ENCODE data around the gene GAL3ST1. TPM values are rescaled to one million over a fixed set of nuclear protein-coding genes. Genes with fewer than 3 reads are reported as not detected.

Gene GAL3ST1
- total RNA-seq, 1 experiment from 2014 or later = 2.1 TPM

Other genes starting within 250 kb of the GAL3ST1 start
- gene TBC1D10A, start 247.7 kb downstream of the GAL3ST1 start, total RNA-seq (2021; ENCODE audit: unreplicated experiment) = 18.6 TPM
- gene SF3A1, start 217.8 kb downstream of the GAL3ST1 start, total RNA-seq (2021; ENCODE audit: unreplicated experiment) = 230 TPM
- gene CCDC157, start 217.7 kb downstream of the GAL3ST1 start, total RNA-seq (2021; ENCODE audit: unreplicated experiment) = 2.1 TPM
- 20.2 TPM for gene RNF215, start 187.3 kb downstream of the GAL3ST1 start, total RNA-seq (2021; ENCODE audit: unreplicated experiment)
- gene SEC14L2, start 177.6 kb downstream of the GAL3ST1 start, total RNA-seq (2021; ENCODE audit: unreplicated experiment) = 33.5 TPM
- 36.1 TPM for gene MTFP1, start 148.9 kb downstream of the GAL3ST1 start, total RNA-seq (2021; ENCODE audit: unreplicated experiment)
- not detected for gene SEC14L3, start 102.6 kb downstream of the GAL3ST1 start, total RNA-seq (2021; ENCODE audit: unreplicated experiment)
- gene SEC14L4, start 69.0 kb downstream of the GAL3ST1 start, total RNA-seq (2021; ENCODE audit: unreplicated experiment) = 12.7 TPM
- not detected for gene SEC14L6, start 27.9 kb downstream of the GAL3ST1 start, total RNA-seq (2021; ENCODE audit: unreplicated experiment)
- gene PES1, start 17.2 kb upstream of the GAL3ST1 start, total RNA-seq (2021; ENCODE audit: unreplicated experiment) = 167 TPM
- gene TCN2, start 32.5 kb upstream of the GAL3ST1 start, total RNA-seq (2021; ENCODE audit: unreplicated experiment) = 2.2 TPM
- 6.2 TPM for gene SLC35E4, start 61.1 kb upstream of the GAL3ST1 start, total RNA-seq (2021; ENCODE audit: unreplicated experiment)
- 9.7 TPM for gene DUSP18, start 93.2 kb upstream of the GAL3ST1 start, total RNA-seq (2021; ENCODE audit: unreplicated experiment)
- 12.9 TPM for gene OSBP2, start 120.2 kb upstream of the GAL3ST1 start, total RNA-seq (2021; ENCODE audit: unreplicated experiment)